ENCODE data around the gene NXT1. TPM values are rescaled to one million over a fixed set of nuclear protein-coding genes. Genes with fewer than 3 reads are reported as not detected.

The NXT1 gene
- total RNA-seq, 1 donor from 2014 or later, result 71.6 TPM

GRCh38 chr20:23331450-23332350, 18.9 kb upstream of the NXT1 start:
- DNase-seq (ENCODE audit: low read depth), result no peak
- Histone ChIP-seq H3K36me3 (ENCODE audit: control insufficient read depth, insufficient read depth, low read length) (no peaks in the 10 kb centered on the region), H3K4me3 (ENCODE audit: low read depth, low read length) (no peak overlapping the region), H3K27me3 (ENCODE audit: control insufficient read depth, insufficient read depth, low read length) (no peaks in the 10 kb centered on the region)
- no peak for TF ChIP-seq CTCF (IDR thresholded peaks at IDR 0.05; ENCODE audit: insufficient read depth, low read length, poor library complexity, severe bottlenecking)

GRCh38 chr20:23332467-23332866, 18.1 kb upstream of the NXT1 start:
- no peak for DNase-seq (ENCODE audit: low read depth)
- Histone ChIP-seq H3K36me3 (ENCODE audit: control insufficient read depth, insufficient read depth, low read length) (no peaks in the 10 kb centered on the region), H3K27me3 (ENCODE audit: control insufficient read depth, insufficient read depth, low read length) (no peaks in the 10 kb centered on the region), H3K4me3 (ENCODE audit: low read depth, low read length) (no peak overlapping the region)
- no peak for TF ChIP-seq CTCF (IDR thresholded peaks at IDR 0.05; ENCODE audit: insufficient read depth, low read length, poor library complexity, severe bottlenecking)

GRCh38 chr20:23334111-23334510, 16.5 kb upstream of the NXT1 start:
- DNase-seq (ENCODE audit: low read depth), result no peak
- H3K4me3 ChIP-seq (ENCODE audit: low read depth, low read length), result no peak overlapping the region
- no peaks in the 10 kb centered on the region for H3K27me3 ChIP-seq (ENCODE audit: control insufficient read depth, insufficient read depth, low read length)
- TF ChIP-seq CTCF (IDR thresholded peaks at IDR 0.05; ENCODE audit: insufficient read depth, low read length, poor library complexity, severe bottlenecking), result no peak
- no peaks in the 10 kb centered on the region for H3K36me3 ChIP-seq (ENCODE audit: control insufficient read depth, insufficient read depth, low read length)

GRCh38 chr20:23335521-23335920, 15.1 kb upstream of the NXT1 start:
- Histone ChIP-seq H3K4me3 (ENCODE audit: low read depth, low read length) (no peak overlapping the region), H3K27me3 (ENCODE audit: control insufficient read depth, insufficient read depth, low read length) (no peaks in the 10 kb centered on the region), H3K36me3 (ENCODE audit: control insufficient read depth, insufficient read depth, low read length) (no peaks in the 10 kb centered on the region)
- no peak for DNase-seq (ENCODE audit: low read depth)
- no peak for TF ChIP-seq CTCF (IDR thresholded peaks at IDR 0.05; ENCODE audit: insufficient read depth, low read length, poor library complexity, severe bottlenecking)

GRCh38 chr20:23336476-23336875, 14.1 kb upstream of the NXT1 start:
- H3K27me3 ChIP-seq (ENCODE audit: control insufficient read depth, insufficient read depth, low read length), result no peaks in the 10 kb centered on the region
- no peak for TF ChIP-seq CTCF (IDR thresholded peaks at IDR 0.05; ENCODE audit: insufficient read depth, low read length, poor library complexity, severe bottlenecking)
- no peak overlapping the region for H3K4me3 ChIP-seq (ENCODE audit: low read depth, low read length)
- H3K36me3 ChIP-seq (ENCODE audit: control insufficient read depth, insufficient read depth, low read length), result no peaks in the 10 kb centered on the region
- DNase-seq (ENCODE audit: low read depth), result no peak

GRCh38 chr20:23337312-23337711, 13.3 kb upstream of the NXT1 start:
- no peak for DNase-seq (ENCODE audit: low read depth)
- Histone ChIP-seq H3K4me3 (ENCODE audit: low read depth, low read length) (no peak overlapping the region), H3K27me3 (ENCODE audit: control insufficient read depth, insufficient read depth, low read length) (no peaks in the 10 kb centered on the region), H3K36me3 (ENCODE audit: control insufficient read depth, insufficient read depth, low read length) (no peaks in the 10 kb centered on the region)
- TF ChIP-seq CTCF (IDR thresholded peaks at IDR 0.05; ENCODE audit: insufficient read depth, low read length, poor library complexity, severe bottlenecking), result no peak

Measured in kidney epithelial cell (primary cell).